KMS-11 (cell line): ENCODE data around the gene COPB2.

Source experiments
- H2AFZ ChIP-seq: fragments of 200-600 bp; sonication (generic); 2 replicates; pipeline ENCODE4 v1.6.1; 2016; ENCODE audit warnings: antibody characterized with exemption, mixed run types, low read depth
- H3K27ac ChIP-seq: fragments of 200-600 bp; sonication (generic); 2 replicates; pipeline ENCODE4 v1.6.1; 2016; ENCODE audit warnings: mild to moderate bottlenecking, mixed run types
- H3K27me3 ChIP-seq: fragments of 200-600 bp; sonication (generic); 2 replicates; pipeline ENCODE4 v1.6.1; 2017; ENCODE audit warnings: mild to moderate bottlenecking, low read depth, mixed run types, moderate library complexity; ENCODE audit not compliant: insufficient read depth
- H3K36me3 ChIP-seq: fragments of 200-600 bp; sonication (generic); 2 replicates; pipeline ENCODE4 v1.6.1; 2017; ENCODE audit warnings: mild to moderate bottlenecking, mixed run types; ENCODE audit not compliant: insufficient read depth
- H3K4me1 ChIP-seq: fragments of 200-600 bp; sonication (generic); 2 replicates; pipeline ENCODE4 v1.6.1; 2016; ENCODE audit warnings: mild to moderate bottlenecking, low read depth, mixed run types; ENCODE audit not compliant: poor library complexity, severe bottlenecking
- H3K4me2 ChIP-seq: fragments of 200-600 bp; sonication (generic); 2 replicates; pipeline ENCODE4 v1.7.0; 2016; ENCODE audit warnings: mild to moderate bottlenecking, mixed run types
- H3K4me3 ChIP-seq: fragments of 200-600 bp; sonication (generic); IDR thresholded peaks from 2 replicates; pipeline ENCODE4 v1.6.1; 2017; ENCODE audit warnings: low read depth, low read length, mixed read lengths; ENCODE audit not compliant: insufficient read depth
- H3K79me2 ChIP-seq: fragments of 200-600 bp; sonication (generic); 2 replicates; pipeline ENCODE4 v1.6.1; 2016; ENCODE audit warnings: low read depth, mixed run types; ENCODE audit not compliant: insufficient read depth
- H3K9ac ChIP-seq: fragments of 200-600 bp; sonication (generic); 2 replicates; pipeline ENCODE4 v1.6.1; 2016; ENCODE audit warnings: mild to moderate bottlenecking, mixed run types
- H4K20me1 ChIP-seq: fragments of 200-600 bp; sonication (generic); 2 replicates; pipeline ENCODE4 v1.6.1; 2016; ENCODE audit warnings: mild to moderate bottlenecking, mixed run types; ENCODE audit not compliant: insufficient read depth
- CTCF ChIP-seq: fragments of 200-600 bp; sonication (generic); conservative IDR thresholded peaks from 2 replicates; pipeline ENCODE4 v1.6.1; 2017; ENCODE audit warnings: low read depth, mild to moderate bottlenecking, antibody characterized with exemption, low read length, moderate library complexity, mixed read lengths

Gene COPB2

DNA sequence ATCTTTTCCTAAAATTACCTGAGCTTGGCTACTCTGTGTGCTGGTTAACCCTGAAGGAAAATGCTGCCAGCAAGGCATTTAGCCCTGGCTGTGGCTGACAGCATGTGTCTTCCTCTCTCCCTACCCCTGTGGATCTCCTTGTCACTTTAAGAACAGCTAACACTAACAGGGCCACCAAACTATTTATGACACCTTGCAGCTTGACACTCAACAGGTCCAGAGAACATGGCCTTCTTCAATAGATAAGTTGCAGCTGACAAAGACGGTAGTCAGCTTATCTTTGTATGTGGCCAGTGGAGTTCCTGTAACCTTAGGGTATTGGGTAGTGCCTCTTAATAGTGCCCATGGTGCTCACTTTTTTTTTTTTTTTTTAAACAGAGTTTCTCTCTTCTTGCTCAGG is 32.0 kb upstream of the COPB2 start:
- H3K4me2 ChIP-seq, result no peak overlapping the region
- no peaks in the 10 kb centered on the region for H3K79me2 ChIP-seq
- H3K4me1 ChIP-seq, result peaks cover 13% of the 10 kb centered on the region
- no peaks in the 10 kb centered on the region for H4K20me1 ChIP-seq
- H3K9ac ChIP-seq, result no peak overlapping the region
- H3K4me3 ChIP-seq, result no peak overlapping the region
- no peak overlapping the region for H3K27ac ChIP-seq
- no peaks in the 10 kb centered on the region for H3K27me3 ChIP-seq
- no peaks in the 10 kb centered on the region for H3K36me3 ChIP-seq
- H2AFZ ChIP-seq, result no peak overlapping the region
- TF ChIP-seq CTCF, result no peak

DNA sequence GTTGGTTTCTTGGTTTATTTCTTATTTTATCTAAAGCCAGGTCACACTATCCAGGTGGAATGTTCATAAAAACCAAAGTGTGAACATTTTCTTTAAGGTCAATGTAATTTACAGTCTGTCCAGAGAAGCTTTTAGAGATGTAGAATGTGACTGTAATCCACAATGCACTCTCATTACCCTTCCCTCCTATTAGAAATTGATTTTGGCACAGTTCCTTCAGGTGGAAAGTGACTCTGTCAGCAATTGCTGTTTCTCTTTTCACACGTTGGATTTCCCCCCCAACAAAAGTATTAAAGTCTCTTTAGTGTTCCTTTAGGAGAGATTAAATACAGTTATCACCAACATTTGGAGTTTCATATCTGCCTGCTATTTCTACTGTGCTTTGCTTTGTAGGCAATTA is 31.6 kb upstream of the COPB2 start:
- no peaks in the 10 kb centered on the region for H3K79me2 ChIP-seq
- no peaks in the 10 kb centered on the region for H3K27me3 ChIP-seq
- no peak for TF ChIP-seq CTCF
- H3K36me3 ChIP-seq, result no peaks in the 10 kb centered on the region
- H4K20me1 ChIP-seq, result no peaks in the 10 kb centered on the region
- peaks cover 13% of the 10 kb centered on the region for H3K4me1 ChIP-seq
- no peak overlapping the region for H3K4me3 ChIP-seq
- H2AFZ ChIP-seq, result no peak overlapping the region
- no peak overlapping the region for H3K4me2 ChIP-seq
- H3K9ac ChIP-seq, result no peak overlapping the region
- no peak overlapping the region for H3K27ac ChIP-seq

- no peak overlapping the region for H2AFZ ChIP-seq
- H3K9ac ChIP-seq, result no peak overlapping the region
- H3K36me3 ChIP-seq, result no peaks in the 10 kb centered on the region
- H3K4me1 ChIP-seq, result peaks cover 26% of the 10 kb centered on the region
- H3K27me3 ChIP-seq, result no peaks in the 10 kb centered on the region
- no peaks in the 10 kb centered on the region for H3K79me2 ChIP-seq
- H3K4me2 ChIP-seq, result no peak overlapping the region
- no peak for TF ChIP-seq CTCF
- no peaks in the 10 kb centered on the region for H4K20me1 ChIP-seq
- H3K4me3 ChIP-seq, result no peak overlapping the region
- H3K27ac ChIP-seq, result no peak overlapping the region
These were observed 28.7 kb upstream of the COPB2 start for GRCh38 chr3:139418144-139418543.

DNA sequence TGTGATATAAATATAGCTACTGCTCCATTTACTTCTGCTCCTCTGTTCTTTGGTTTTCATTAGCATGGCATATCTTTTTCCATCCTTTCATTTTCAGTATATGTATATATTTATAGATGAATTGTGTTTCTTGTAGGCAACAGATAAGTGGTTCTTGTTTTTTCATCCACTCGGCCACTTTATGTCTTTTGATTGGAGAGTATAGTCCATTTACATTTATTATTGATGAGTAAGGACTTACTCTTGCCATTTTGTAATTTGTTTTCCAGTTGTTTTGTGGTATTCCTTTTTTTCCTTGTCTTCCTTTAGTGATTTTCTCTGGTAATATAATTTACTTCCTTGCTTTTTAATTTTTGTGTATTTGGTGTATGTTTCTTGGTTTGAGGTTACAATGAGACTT is 26.8 kb upstream of the COPB2 start:
- Histone ChIP-seq H2AFZ (no peak overlapping the region), H3K79me2 (no peaks in the 10 kb centered on the region), H3K4me1 (peaks cover 23% of the 10 kb centered on the region), H3K9ac (no peak overlapping the region), H3K4me2 (no peak overlapping the region), H4K20me1 (no peaks in the 10 kb centered on the region), H3K4me3 (no peak overlapping the region), H3K27me3 (no peaks in the 10 kb centered on the region), H3K36me3 (no peaks in the 10 kb centered on the region), H3K27ac (no peak overlapping the region)
- no peak for TF ChIP-seq CTCF
